SK-N-SH (cell line): ENCODE measurements around the gene FRRS1L. TPM values are rescaled to one million over a fixed set of nuclear protein-coding genes. Genes with fewer than 3 reads are reported as not detected.

Experiments used
- CTCF ChIA-PET: fragments of 300-600, 350-600 bp; formaldehyde crosslinking; extraction: SDS; loops from one replicate; lab custom pipeline; 2021; lab: Yijun Ruan, JAX
- POLR2A ChIA-PET: fragments of 350-600 bp; sonication (Branson Sonifier 250); formaldehyde crosslinking; extraction: SDS; loops from one replicate; lab custom pipeline; 2020; ENCODE audit warnings: antibody characterized with exemption, inconsistent platforms; lab: Yijun Ruan, JAX
- DNase-seq: peaks from one replicate; pipeline ENCODE4 v3.0.0; 2012
- H2AFZ ChIP-seq: fragments of 200-600 bp; sonication (generic); 2 replicates; pipeline ENCODE4 v1.8.1; 2016; ENCODE audit warnings: antibody characterized with exemption, mild to moderate bottlenecking, low read depth
- H3F3A ChIP-seq: fragments of 200-600 bp; sonication (generic); replicated peaks from 2 replicates; pipeline ENCODE3; 2016; ENCODE audit warnings: antibody characterized with exemption, mild to moderate bottlenecking; ENCODE audit not compliant: insufficient read depth
- H3K27ac ChIP-seq, 2 experiments: fragments of 200-500 bp in 1 of 2; fragments of 200-600 bp in 1 of 2; sonication (Bioruptor generic) in 1 of 2; sonication (generic), shearing (Covaris generic) in 1 of 2; 2 replicates each; pipeline versions ENCODE4 v1.5.1 to v1.6.1; 2014 to 2016; ENCODE audit warnings: low read depth in 2 of 2, inconsistent platforms in 1 of 2, low read length in 1 of 2, mild to moderate bottlenecking in 1 of 2, mixed read lengths in 1 of 2
- H3K27me3 ChIP-seq: fragments of 200-600 bp; sonication (generic), shearing (Covaris generic); 2 replicates; pipeline ENCODE4 v1.6.1; 2016; ENCODE audit warnings: mixed run types; ENCODE audit not compliant: insufficient read depth
- H3K36me3 ChIP-seq, 2 experiments: fragments of 200-500 bp in 1 of 2; fragments of 200-600 bp in 1 of 2; sonication (Bioruptor generic) in 1 of 2; sonication (generic) in 1 of 2; replicated peaks in 1 of 2; 2 replicates each; pipeline versions ENCODE3 to v1.5.1; 2014 to 2016; ENCODE audit warnings: low read length in 1 of 2, mild to moderate bottlenecking in 1 of 2; ENCODE audit not compliant: insufficient read depth in 2 of 2, control insufficient read depth in 1 of 2
- H3K4me1 ChIP-seq, 2 experiments: fragments of 200-500 bp in 1 of 2; fragments of 200-600 bp in 1 of 2; sonication (Bioruptor generic) in 1 of 2; sonication (generic), shearing (Covaris generic) in 1 of 2; 2 replicates each; pipeline versions ENCODE4 v1.5.1 to v1.6.1; 2014 to 2016; ENCODE audit warnings: low read depth in 1 of 2, low read length in 1 of 2, mixed run types in 1 of 2; ENCODE audit not compliant: insufficient read depth in 2 of 2, control insufficient read depth in 1 of 2
- H3K4me2 ChIP-seq: fragments of 200-600 bp; sonication (generic), shearing (Covaris generic); 2 replicates; pipeline ENCODE4 v1.6.1; 2017; ENCODE audit warnings: mixed run types
- H3K4me3 ChIP-seq, 2 experiments: fragments of 200-500 bp in 1 of 2; fragments of 200-600 bp in 1 of 2; sonication (Bioruptor generic) in 1 of 2; sonication (generic), shearing (Covaris generic) in 1 of 2; 2 replicates each; pipeline versions ENCODE4 v1.5.1 to v1.8.1; 2014 to 2016; ENCODE audit warnings: low read depth in 2 of 2, inconsistent platforms in 1 of 2, low read length in 1 of 2, mild to moderate bottlenecking in 1 of 2, mixed read lengths in 1 of 2, moderate library complexity in 1 of 2
- H3K79me2 ChIP-seq: fragments of 200-600 bp; sonication (generic); 2 replicates; pipeline ENCODE4 v1.8.1; 2017; ENCODE audit warnings: mild to moderate bottlenecking; ENCODE audit not compliant: insufficient read depth
- H3K9ac ChIP-seq: fragments of 200-600 bp; sonication (generic); 2 replicates; pipeline ENCODE4 v1.6.1; 2017; ENCODE audit warnings: mixed run types
- H3K9me2 ChIP-seq: fragments of 200-600 bp; sonication (generic); 2 replicates; pipeline ENCODE4 v1.6.1; 2017; ENCODE audit warnings: mixed run types
- H3K9me3 ChIP-seq: fragments of 200-600 bp; sonication (generic); 2 replicates; pipeline ENCODE4 v1.6.1; 2017; ENCODE audit warnings: mixed run types, mild to moderate bottlenecking, moderate library complexity
- H4K20me1 ChIP-seq: fragments of 200-600 bp; sonication (generic); 2 replicates; pipeline ENCODE4 v1.6.1; 2017; ENCODE audit warnings: mild to moderate bottlenecking, mixed run types; ENCODE audit not compliant: insufficient read depth
- CTCF ChIP-seq: fragments of 200-600 bp; sonication (generic); IDR thresholded peaks from 2 replicates; pipeline ENCODE4 v1.6.1; 2017; ENCODE audit warnings: antibody characterized with exemption, mild to moderate bottlenecking, moderate library complexity
- ELF1 ChIP-seq: IDR thresholded peaks from 2 replicates; pipeline ENCODE4 v1.4.0; 2012
- EZH2phosphoT487 ChIP-seq: fragments of 200-600 bp; sonication (generic); IDR thresholded peaks from 2 replicates; pipeline ENCODE4 v1.6.1; 2017; ENCODE audit warnings: low read depth, mixed run types, mild to moderate bottlenecking, antibody characterized with exemption, moderate library complexity, borderline replicate concordance
- FOSL2 ChIP-seq: IDR thresholded peaks from 2 replicates; pipeline ENCODE4 v1.4.0; 2012; ENCODE audit warnings: low read depth, mild to moderate bottlenecking, moderate library complexity, borderline replicate concordance
- FOXJ3 ChIP-seq: sonication (generic); formaldehyde crosslinking; IDR thresholded peaks from 2 replicates; pipeline ENCODE4 v1.5.1; 2020; ENCODE audit warnings: mild to moderate bottlenecking, missing genetic modification reagents
- FOXM1 ChIP-seq: IDR thresholded peaks from 2 replicates; pipeline ENCODE4 v1.4.0; 2012; ENCODE audit warnings: low read depth, mild to moderate bottlenecking
- GABPA ChIP-seq: IDR thresholded peaks from 2 replicates; pipeline ENCODE4 v1.4.0; 2012; ENCODE audit warnings: low read depth, mild to moderate bottlenecking
- IRF3 ChIP-seq: fragments of 150-350 bp; IDR thresholded peaks from 2 replicates; pipeline ENCODE4 v1.6.1; 2016; ENCODE audit warnings: mild to moderate bottlenecking, low read depth, low read length
- JUND ChIP-seq: IDR thresholded peaks from 2 replicates; pipeline ENCODE4 v1.4.0; 2012
- MAX ChIP-seq: IDR thresholded peaks from 2 replicates; pipeline ENCODE4 v1.4.0; 2012; ENCODE audit warnings: low read depth
- MEF2A ChIP-seq: IDR thresholded peaks from 2 replicates; pipeline ENCODE4 v1.4.0; 2012; ENCODE audit warnings: low read depth, borderline replicate concordance
- MXI1 ChIP-seq: IDR thresholded peaks from 2 replicates; pipeline ENCODE4 v1.6.1; 2012; ENCODE audit warnings: mild to moderate bottlenecking, low read depth, low read length, improper control_type of control experiment
- NFIC ChIP-seq: IDR thresholded peaks from 2 replicates; pipeline ENCODE4 v1.4.0; 2012; ENCODE audit warnings: borderline replicate concordance
- NRF1 ChIP-seq: IDR thresholded peaks from 2 replicates; pipeline ENCODE4 v1.6.1; 2012; ENCODE audit warnings: low read depth, mild to moderate bottlenecking, low read length
- PBX3 ChIP-seq: IDR thresholded peaks from 2 replicates; pipeline ENCODE4; 2012
- RCOR1 ChIP-seq: fragments of 150-350 bp; IDR thresholded peaks from 2 replicates; pipeline ENCODE4 v1.6.1; 2017; ENCODE audit warnings: antibody characterized with exemption, low read length
- RFX5 ChIP-seq: IDR thresholded peaks from 2 replicates; pipeline ENCODE4 v1.6.1; 2012; ENCODE audit warnings: mild to moderate bottlenecking, improper control_type of control experiment, low read length
- RXRA ChIP-seq: IDR thresholded peaks from 2 replicates; pipeline ENCODE4 v1.4.0; 2012; ENCODE audit warnings: low read depth, mild to moderate bottlenecking, borderline replicate concordance
- SIN3A ChIP-seq: IDR thresholded peaks from 2 replicates; pipeline ENCODE4 v1.6.1; 2012; ENCODE audit warnings: low read depth, mild to moderate bottlenecking, low read length, moderate library complexity, borderline replicate concordance
- SMC3 ChIP-seq: IDR thresholded peaks from 2 replicates; pipeline ENCODE4 v1.6.1; 2012; ENCODE audit warnings: low read depth, low read length, improper control_type of control experiment
- TAF1 ChIP-seq: IDR thresholded peaks from 2 replicates; pipeline ENCODE4 v1.6.1; 2012; ENCODE audit warnings: low read depth, mild to moderate bottlenecking, low read length, moderate library complexity, borderline replicate concordance
- TCF12 ChIP-seq: IDR thresholded peaks from 2 replicates; pipeline ENCODE4 v1.4.0; 2012
- USF1 ChIP-seq: IDR thresholded peaks from 2 replicates; pipeline ENCODE4 v1.4.0; 2012; ENCODE audit warnings: low read depth, borderline replicate concordance
- USF2 ChIP-seq: fragments of 150-350 bp; IDR thresholded peaks from 2 replicates; pipeline ENCODE4 v1.6.1; 2017; ENCODE audit warnings: antibody characterized with exemption, low read length, low read depth, borderline replicate concordance
- YY1 ChIP-seq: IDR thresholded peaks from 2 replicates; pipeline ENCODE4 v1.4.0; 2012; ENCODE audit warnings: low read depth, mild to moderate bottlenecking
- ZBTB33 ChIP-seq: IDR thresholded peaks from 2 replicates; pipeline ENCODE4 v1.4.0; 2012; ENCODE audit warnings: low read depth, borderline replicate concordance
- WGBS: methylation state at CpG from one replicate; pipeline ENCODE4 v1.1.6; 2017; ENCODE audit warnings: low lambda C conversion rate; 5-methylcytosine and 5-hydroxymethylcytosine counted together
- polyA plus RNA-seq, 3 experiments: library from polyadenylated mRNA; depleted of rRNA; stranded (reverse); fragments of >200 nt; gene quantifications; 2 replicates each; pipeline ENCODE4 v1.2.3, GENCODE V29; 2012

Gene FRRS1L
- polyA plus RNA-seq, 1 of the 3 experiments (the other 2 are of a cell fraction) = 3.7 TPM

- no peak for DNase-seq
- Histone ChIP-seq H2AFZ (peak overlapping the region; percentile 10; the same call in 1 of the 2 replicates), H3K27ac (peak overlapping the region; percentile 71 to 90; a peak in 3 of 4 replicates), H3K36me3 (peaks cover 0 to 4% of the 10 kb centered on the region in 2 experiments), H3K4me1 (peaks cover 3 to 59% of the 10 kb centered on the region in 2 experiments; a peak in 3 of 4 replicates), H3K9me2 (no peaks in the 10 kb centered on the region), H3K9me3 (no peaks in the 10 kb centered on the region), H3K4me3 (peak overlapping the region; percentile 22 to 30; a peak in 3 of 4 replicates), H3F3A (peaks cover 63% of the 10 kb centered on the region), H3K4me2 (peak overlapping the region; percentile 71), H3K9ac (peak overlapping the region; percentile 59; the same call in 1 of the 2 replicates), H4K20me1 (peaks cover 6% of the 10 kb centered on the region; the same call in 1 of the 2 replicates), H3K79me2 (peaks cover 91% of the 10 kb centered on the region), H3K27me3 (no peaks in the 10 kb centered on the region)
- POLR2A ChIA-PET = no interaction called here
- 16% methylated on average over 5 of the region's 5 CpGs for WGBS
- CTCF ChIA-PET = interaction anchor here (0.6 to 2.0 kb wide), 2 partner anchors 9 to 81 kb away, joined by 3 to 4 read pairs; partner anchors contain the start of gene TMEM245
- TF ChIP-seq RFX5 = no peak
- TF ChIP-seq NFIC = peak; percentile 29; the same call in 1 of the 2 replicates
- no peak for TF ChIP-seq ZBTB33
- no peak for TF ChIP-seq ELF1
- no peak for TF ChIP-seq MAX
- TF ChIP-seq TCF12 = peak; percentile 64
- TF ChIP-seq FOXM1 = no peak
- no peak for TF ChIP-seq TAF1
- no peak for TF ChIP-seq MXI1
- TF ChIP-seq USF2 = no peak
- no peak for TF ChIP-seq SIN3A
- TF ChIP-seq CTCF = no peak
- no peak for TF ChIP-seq FOXJ3 (CRISPR knock-in tag)
- TF ChIP-seq NRF1 = no peak
- no peak for TF ChIP-seq IRF3
- no peak for TF ChIP-seq GABPA
- no peak for TF ChIP-seq MEF2A
- TF ChIP-seq RCOR1 = no peak
- no peak for TF ChIP-seq USF1
- no peak for TF ChIP-seq SMC3
- TF ChIP-seq EZH2phosphoT487 = no peak
- TF ChIP-seq PBX3 = no peak
- peak; percentile 85 for TF ChIP-seq JUND
- peak; percentile 87 for TF ChIP-seq FOSL2
- TF ChIP-seq RXRA = no peak
- no peak for TF ChIP-seq YY1
Observed at GRCh38 chr9:109110329-109111021, 56.6 kb downstream of the FRRS1L start.
